HEK293 (cell line): Measurements from ENCODE around the gene FHIT.

Source experiments
- CTCF ChIA-PET: fragments of 350-600 bp; formaldehyde crosslinking; extraction: SDS; loops from one replicate; lab custom pipeline; 2021; ENCODE audit warnings: antibody characterized with exemption; lab: Yijun Ruan, JAX
- POLR2A ChIA-PET: fragments of 300-600 bp; formaldehyde crosslinking; extraction: SDS; loops from one replicate; lab custom pipeline; 2020; ENCODE audit warnings: antibody characterized with exemption, inconsistent platforms; lab: Yijun Ruan, JAX
- H3K27ac ChIP-seq: fragments of 200-500 bp; sonication (Bioruptor generic); 2 replicates; pipeline ENCODE4 v1.5.1; 2014; ENCODE audit warnings: low read depth, low read length, control low read depth, inconsistent platforms; ENCODE audit errors: extremely low read depth
- H3K36me3 ChIP-seq, 2 experiments: fragments of 200-500 bp in 1 of 2; sonication (Bioruptor generic) in 1 of 2; 1 replicate in 1 of 2; 2 replicates in 1 of 2; pipeline ENCODE4 v1.5.1; 2014 to 2017; ENCODE audit warnings: inconsistent platforms in 2 of 2, low read length in 2 of 2; ENCODE audit not compliant: control insufficient read depth in 2 of 2, insufficient read depth in 1 of 2
- H3K4me1 ChIP-seq: fragments of 200-500 bp; sonication (Bioruptor generic); 2 replicates; pipeline ENCODE4 v1.5.1; 2014; ENCODE audit warnings: mild to moderate bottlenecking, low read length, inconsistent platforms; ENCODE audit not compliant: control insufficient read depth, insufficient read depth
- H3K4me3 ChIP-seq: 2 replicates; pipeline ENCODE4 v1.5.1; 2011; ENCODE audit warnings: low read depth, mild to moderate bottlenecking, control low read depth, low read length, moderate library complexity
- H3K9me3 ChIP-seq: fragments of 200-500 bp; sonication (Bioruptor generic); 2 replicates; pipeline ENCODE4 v1.5.1; 2014; ENCODE audit warnings: low read depth, low read length, inconsistent platforms; ENCODE audit not compliant: control insufficient read depth, insufficient read depth
- ATF2 ChIP-seq: fragments of 450-650 bp; formaldehyde crosslinking; IDR thresholded peaks from 2 replicates; pipeline ENCODE4 v1.5.1; 2016; ENCODE audit warnings: missing biosample characterization, missing genetic modification characterization, low read depth
- BCL6B ChIP-seq: fragments of 450-650 bp; formaldehyde crosslinking; IDR thresholded peaks from 2 replicates; pipeline ENCODE4 v1.5.1; 2017; ENCODE audit warnings: missing biosample characterization, missing genetic modification characterization
- EGR2 ChIP-seq: fragments of 450-650 bp; formaldehyde crosslinking; IDR thresholded peaks from 2 replicates; pipeline ENCODE4 v1.5.1; 2016; ENCODE audit warnings: low read depth, missing biosample characterization, missing genetic modification characterization
- GLIS1 ChIP-seq: fragments of 450-650 bp; formaldehyde crosslinking; IDR thresholded peaks from 2 replicates; pipeline ENCODE4 v1.5.1; 2016; ENCODE audit warnings: missing biosample characterization, missing genetic modification characterization
- MZF1 ChIP-seq: fragments of 450-650 bp; formaldehyde crosslinking; IDR thresholded peaks from 2 replicates; pipeline ENCODE4 v1.5.1; 2017; ENCODE audit warnings: missing biosample characterization, missing genetic modification characterization, borderline replicate concordance
- PRDM2 ChIP-seq: fragments of 450-650 bp; formaldehyde crosslinking; IDR thresholded peaks from 2 replicates; pipeline ENCODE4 v1.5.1; 2016; ENCODE audit warnings: missing biosample characterization, missing genetic modification characterization, borderline replicate concordance
- WT1 ChIP-seq: fragments of 450-650 bp; formaldehyde crosslinking; IDR thresholded peaks from 2 replicates; pipeline ENCODE4 v1.5.1; 2016; ENCODE audit warnings: missing biosample characterization, missing genetic modification characterization
- ZBTB1 ChIP-seq: fragments of 450-650 bp; formaldehyde crosslinking; IDR thresholded peaks from 2 replicates; pipeline ENCODE4 v1.5.1; 2016; ENCODE audit warnings: missing biosample characterization, missing genetic modification characterization
- ZNF114 ChIP-seq: fragments of 450-650 bp; formaldehyde crosslinking; IDR thresholded peaks from 2 replicates; pipeline ENCODE4 v1.5.0; 2017; ENCODE audit warnings: missing biosample characterization, missing genetic modification characterization
- ZNF184 ChIP-seq: fragments of 450-650 bp; IDR thresholded peaks from 2 replicates; pipeline ENCODE4 v1.5.1; 2018; ENCODE audit warnings: missing biosample characterization, mild to moderate bottlenecking, missing genetic modification characterization
- ZNF324 ChIP-seq: fragments of 450-650 bp; formaldehyde crosslinking; IDR thresholded peaks from 2 replicates; pipeline ENCODE4 v1.5.1; 2016; ENCODE audit warnings: missing biosample characterization, missing genetic modification characterization
- ZNF341 ChIP-seq: fragments of 450-650 bp; formaldehyde crosslinking; IDR thresholded peaks from 2 replicates; pipeline ENCODE4; 2016; ENCODE audit warnings: low read depth, missing biosample characterization, missing genetic modification characterization
- ZNF366 ChIP-seq: fragments of 450-650 bp; formaldehyde crosslinking; conservative IDR thresholded peaks from 2 replicates; pipeline ENCODE4 v1.5.1; 2016; ENCODE audit warnings: missing biosample characterization, missing genetic modification characterization
- ZNF416 ChIP-seq: fragments of 450-650 bp; formaldehyde crosslinking; IDR thresholded peaks from 2 replicates; pipeline ENCODE4 v1.5.1; 2016; ENCODE audit warnings: missing biosample characterization, missing genetic modification characterization
- ZNF426 ChIP-seq: fragments of 450-650 bp; formaldehyde crosslinking; IDR thresholded peaks from 2 replicates; pipeline ENCODE4 v1.5.1; 2017; ENCODE audit warnings: missing biosample characterization, missing genetic modification characterization, mild to moderate bottlenecking, inconsistent platforms, moderate library complexity
- ZNF433 ChIP-seq: fragments of 450-650 bp; formaldehyde crosslinking; IDR thresholded peaks from 2 replicates; pipeline ENCODE4 v1.5.1; 2016; ENCODE audit warnings: missing biosample characterization, missing genetic modification characterization, low read depth
- ZNF48 ChIP-seq: fragments of 450-650 bp; formaldehyde crosslinking; IDR thresholded peaks from 2 replicates; pipeline ENCODE4 v1.5.1; 2016; ENCODE audit warnings: missing biosample characterization, missing genetic modification characterization
- ZNF529 ChIP-seq: fragments of 450-650 bp; formaldehyde crosslinking; IDR thresholded peaks from 2 replicates; pipeline ENCODE4 v1.5.1; 2017; ENCODE audit warnings: missing genetic modification characterization, missing biosample characterization; ENCODE audit not compliant: insufficient replicate concordance
- ZNF561 ChIP-seq: fragments of 450-650 bp; IDR thresholded peaks from 2 replicates; pipeline ENCODE4 v1.5.1; 2018; ENCODE audit warnings: missing biosample characterization, missing genetic modification characterization, borderline replicate concordance
- TF ChIP-seq, protein P1 (sequence below): fragments of 450-650 bp; formaldehyde crosslinking; IDR thresholded peaks from 2 replicates; pipeline ENCODE4 v1.5.1; 2016; ENCODE audit warnings: missing biosample characterization, missing genetic modification characterization

FHIT gene

GRCh38 chr3:60268123-60268522, 983.1 kb downstream of the FHIT start:
- POLR2A ChIA-PET: no interaction called here
- H3K4me3 ChIP-seq: no peak overlapping the region
- TF ChIP-seq GLIS1 (tag by site-specific recombination) (no peak), ZNF426 (no peak), WT1 (tag by site-specific recombination) (no peak), ZNF433 (no peak), ZNF114 (tag by site-specific recombination) (no peak), BCL6B (tag by site-specific recombination) (no peak), EGR2 (tag by site-specific recombination) (no peak), ZNF561 (tag by site-specific recombination) (no peak), ZNF324 (no peak), MZF1 (tag by site-specific recombination) (no peak), ZBTB1 (no peak), ZNF416 (no peak), ZNF341 (no peak), PRDM2 (tag by site-specific recombination) (no peak), ZNF184 (tag by site-specific recombination) (no peak)
- TF ChIP-seq, protein P1, sequence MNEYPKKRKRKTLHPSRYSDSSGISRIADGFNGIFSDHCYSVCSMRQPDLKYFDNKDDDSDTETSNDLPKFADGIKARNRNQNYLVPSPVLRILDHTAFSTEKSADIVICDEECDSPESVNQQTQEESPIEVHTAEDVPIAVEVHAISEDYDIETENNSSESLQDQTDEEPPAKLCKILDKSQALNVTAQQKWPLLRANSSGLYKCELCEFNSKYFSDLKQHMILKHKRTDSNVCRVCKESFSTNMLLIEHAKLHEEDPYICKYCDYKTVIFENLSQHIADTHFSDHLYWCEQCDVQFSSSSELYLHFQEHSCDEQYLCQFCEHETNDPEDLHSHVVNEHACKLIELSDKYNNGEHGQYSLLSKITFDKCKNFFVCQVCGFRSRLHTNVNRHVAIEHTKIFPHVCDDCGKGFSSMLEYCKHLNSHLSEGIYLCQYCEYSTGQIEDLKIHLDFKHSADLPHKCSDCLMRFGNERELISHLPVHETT (tag by site-specific recombination): no peak
- H3K9me3 ChIP-seq: no peaks in the 10 kb centered on the region
- H3K4me1 ChIP-seq: no peaks in the 10 kb centered on the region
- CTCF ChIA-PET: no interaction called here
- H3K27ac ChIP-seq: no peak overlapping the region
- H3K36me3 ChIP-seq: no peaks in the 10 kb centered on the region

- no peak overlapping the region for H3K27ac ChIP-seq
- no peaks in the 10 kb centered on the region for H3K36me3 ChIP-seq
- no peaks in the 10 kb centered on the region for H3K9me3 ChIP-seq
- H3K4me3 ChIP-seq: no peak overlapping the region
- TF ChIP-seq WT1 (tag by site-specific recombination) (no peak), ZNF366 (tag by site-specific recombination) (no peak), ATF2 (tag by site-specific recombination) (no peak), ZNF529 (no peak), ZNF48 (no peak)
- TF ChIP-seq, all 188 proteins: peak for 0
- POLR2A ChIA-PET: no interaction called here
- no peaks in the 10 kb centered on the region for H3K4me1 ChIP-seq
- CTCF ChIA-PET: interaction anchor here (0.6 kb wide), 1 partner anchor 1106 kb away, joined by 3 read pairs; no protein-coding TSS in a partner anchor
Observed at GRCh38 chr3:60266444-60266843, 984.8 kb downstream of the FHIT start.
